GM20000 (cell line): ENCODE measurements around the gene WBP1.

Experiments
- DNase-seq: peaks from one replicate; pipeline ENCODE4 v3.0.0; 2012; ENCODE audit warnings: low spot score
- CTCF ChIP-seq: IDR thresholded peaks from 2 replicates; pipeline ENCODE4 v1.5.1; 2012; ENCODE audit warnings: mild to moderate bottlenecking, control low read depth; ENCODE audit errors: extremely low read depth, missing control alignments

Gene WBP1

DNA sequence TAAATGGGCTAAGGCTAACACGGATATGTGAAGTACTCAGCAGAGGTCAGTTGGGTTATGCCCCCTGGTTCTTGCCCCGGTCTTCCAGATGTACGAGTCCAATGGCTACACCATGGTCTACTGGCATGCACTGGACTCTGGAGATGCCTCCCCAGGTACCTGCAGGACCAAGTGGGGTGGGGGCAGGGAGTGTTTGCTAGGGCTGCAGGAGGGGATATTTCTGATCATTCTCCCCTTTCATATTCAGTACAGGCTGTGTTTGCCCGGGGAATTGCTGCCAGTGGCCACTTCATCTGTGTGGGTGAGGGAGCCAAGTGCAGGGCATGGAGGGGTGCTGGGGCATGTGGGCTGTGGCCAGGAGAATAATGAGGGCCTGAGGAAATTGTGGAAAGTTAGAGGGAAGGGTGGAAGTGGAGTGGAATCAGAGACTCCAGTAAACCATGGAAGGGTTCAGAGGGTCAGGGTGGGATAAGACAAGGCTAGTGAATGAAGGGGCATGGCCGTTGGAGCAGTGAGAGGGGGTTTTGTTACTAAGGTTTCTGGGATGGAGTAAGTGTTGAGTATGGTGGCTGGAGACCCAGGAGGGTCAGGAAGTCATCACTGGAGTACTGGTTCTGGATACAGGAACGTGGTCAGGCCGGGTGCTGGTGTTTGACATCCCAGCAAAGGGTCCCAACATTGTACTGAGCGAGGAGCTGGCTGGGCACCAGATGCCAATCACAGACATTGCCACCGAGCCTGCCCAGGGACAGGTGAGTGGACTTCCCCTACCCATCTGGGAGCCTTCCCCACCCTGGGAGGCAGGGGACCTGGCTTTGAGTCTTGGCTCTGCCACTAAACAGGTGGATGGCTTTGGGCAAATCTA, 34.8 kb upstream of the WBP1 start:
- TF ChIP-seq CTCF: no peak
- DNase-seq: no peak

GRCh38 chr2:74424139-74424992, 33.9 kb upstream of the WBP1 start:
- no peak for DNase-seq
- TF ChIP-seq CTCF: no peak

DNA sequence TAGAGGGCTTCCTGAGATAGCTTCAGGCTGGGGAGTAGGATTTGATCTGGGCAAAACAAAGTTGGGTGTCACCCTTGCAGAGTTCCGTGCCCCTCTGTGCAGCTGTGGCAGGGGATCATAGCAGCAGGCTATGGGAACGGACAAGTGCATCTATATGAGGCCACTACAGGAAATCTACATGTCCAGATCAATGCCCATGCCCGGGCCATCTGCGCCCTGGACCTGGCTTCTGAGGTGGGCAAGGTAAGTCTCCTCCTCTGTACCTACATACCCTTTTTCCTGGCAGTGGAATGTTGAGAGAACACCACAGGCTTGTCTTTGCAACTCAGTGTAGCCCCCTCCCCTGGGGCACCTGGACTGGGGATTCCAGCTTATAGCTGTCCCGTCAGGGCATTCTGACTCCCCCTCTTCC, 33.2 kb upstream of the WBP1 start:
- no peak for TF ChIP-seq CTCF
- DNase-seq: no peak

DNA sequence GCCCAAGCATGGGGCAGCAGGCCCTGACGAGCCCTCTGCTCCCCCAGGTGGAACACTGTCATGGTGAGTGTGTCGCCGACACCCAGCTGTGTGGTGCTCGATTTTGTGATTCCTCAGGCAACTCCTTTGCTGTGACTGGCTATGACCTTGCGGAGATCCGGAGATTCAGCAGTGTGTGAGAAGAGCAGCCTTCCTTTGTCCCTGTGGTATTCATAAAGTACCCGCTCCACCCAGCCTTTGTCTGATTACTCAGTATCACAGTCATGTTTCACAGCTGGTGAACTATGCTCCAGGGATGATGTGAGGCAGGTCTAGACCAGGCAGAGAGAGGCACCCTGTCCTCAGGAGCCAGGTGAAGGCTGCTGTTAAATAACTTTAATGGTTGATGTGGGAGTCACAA, 32.7 kb upstream of the WBP1 start:
- no peak for DNase-seq
- TF ChIP-seq CTCF: no peak

DNA sequence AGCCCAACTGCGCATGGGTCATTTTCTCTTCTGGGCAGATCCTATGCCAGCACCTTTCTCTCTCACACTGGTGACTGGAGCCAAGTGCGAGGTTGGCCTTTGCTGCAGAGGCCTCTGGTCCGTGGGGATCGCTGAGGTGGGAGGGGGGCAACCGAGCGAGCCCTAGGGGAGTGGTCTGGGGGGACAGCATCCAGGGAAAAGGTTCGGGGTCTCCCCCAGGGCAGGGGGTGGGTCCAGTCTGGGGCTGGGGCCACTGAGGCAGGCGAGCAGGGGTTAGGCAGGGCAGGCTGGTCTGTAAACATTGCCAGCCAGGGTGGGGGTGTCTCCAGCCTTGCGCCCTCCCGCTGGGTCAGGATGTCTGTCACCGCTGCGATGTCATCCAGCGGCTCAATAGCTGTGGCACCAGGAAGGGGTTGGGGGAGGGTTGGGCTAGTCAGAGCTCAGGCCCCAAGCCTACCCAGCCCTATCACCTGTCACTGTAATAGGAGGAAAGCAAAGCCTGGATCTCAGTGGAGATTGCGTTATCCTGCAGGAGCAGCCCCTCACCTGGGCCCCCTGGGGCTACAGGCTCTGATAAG, 32.0 kb upstream of the WBP1 start:
- no peak for TF ChIP-seq CTCF
- DNase-seq: no peak

- DNase-seq: no peak
- TF ChIP-seq CTCF: no peak
Observed at GRCh38 chr2:74427551-74427950, 30.7 kb upstream of the WBP1 start.

DNA sequence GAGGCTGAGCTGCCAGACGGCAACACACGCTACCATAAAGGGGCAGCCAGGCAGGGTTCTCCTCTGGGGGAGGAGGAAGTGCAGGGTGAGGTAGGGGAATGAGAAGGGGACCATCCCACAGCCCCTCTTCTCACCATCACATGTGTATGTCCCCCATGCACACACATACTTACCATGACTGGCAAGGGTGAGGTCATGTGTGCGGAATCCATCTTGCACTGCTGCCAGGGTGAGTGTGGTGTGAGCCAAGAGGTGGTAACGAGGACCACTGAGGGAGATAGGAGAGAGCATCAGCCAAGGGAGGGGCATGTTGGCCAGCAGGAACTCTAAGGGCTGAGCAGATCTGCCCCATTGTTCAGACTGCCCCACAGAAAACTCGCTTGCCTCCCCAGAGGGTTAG, 29.6 kb upstream of the WBP1 start:
- DNase-seq: no peak
- no peak for TF ChIP-seq CTCF
